Lower leg skin (tissue), 3 donors: ENCODE measurements around the gene SPATA21.
"Not testable (repeated sequence)": the region's sequence is repeated elsewhere in the genome, so short reads cannot be mapped to it uniquely, and the experiment has no call there.

Source experiments
- POLR2A ChIP-seq, 2 donors: fragments of 450-650 bp; IDR thresholded peaks; one replicate each; pipeline ENCODE4 v1.6.1; 2016 to 2017; ENCODE audit warnings: antibody characterized with exemption in 2 of 2, mild to moderate bottlenecking in 1 of 2, moderate library complexity in 1 of 2
- TF ChIP-seq, protein P1 (sequence below), 3 donors: fragments of 450-650 bp; IDR thresholded peaks; one replicate each; pipeline ENCODE4 v1.5.1; 2016; ENCODE audit warnings: antibody characterized with exemption in 3 of 3, mild to moderate bottlenecking in 3 of 3, moderate library complexity in 2 of 3

DNA sequence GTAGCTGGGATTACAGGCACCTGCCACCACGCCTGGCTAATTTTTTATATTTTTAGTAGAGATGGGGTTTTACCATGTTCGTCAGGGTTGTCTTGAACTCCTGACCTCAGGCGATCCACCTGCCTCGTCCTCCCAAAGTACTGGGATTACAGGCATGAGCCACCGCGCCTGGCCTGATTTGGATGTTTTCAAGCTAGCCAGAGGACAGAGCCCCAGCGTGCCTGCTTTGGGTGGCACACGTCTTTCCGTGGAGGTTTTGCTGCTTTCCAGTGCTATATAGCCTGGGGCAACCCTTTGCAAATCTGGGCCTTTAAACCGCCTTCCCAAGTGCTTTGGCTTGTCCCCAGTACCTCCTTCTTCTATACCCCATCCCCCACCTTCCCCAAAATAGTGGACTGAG, 18.9 kb upstream of the SPATA21 start:
- TF ChIP-seq POLR2A (IDR thresholded peaks at IDR 0.05): not testable (repeated sequence)
- TF ChIP-seq, protein P1, sequence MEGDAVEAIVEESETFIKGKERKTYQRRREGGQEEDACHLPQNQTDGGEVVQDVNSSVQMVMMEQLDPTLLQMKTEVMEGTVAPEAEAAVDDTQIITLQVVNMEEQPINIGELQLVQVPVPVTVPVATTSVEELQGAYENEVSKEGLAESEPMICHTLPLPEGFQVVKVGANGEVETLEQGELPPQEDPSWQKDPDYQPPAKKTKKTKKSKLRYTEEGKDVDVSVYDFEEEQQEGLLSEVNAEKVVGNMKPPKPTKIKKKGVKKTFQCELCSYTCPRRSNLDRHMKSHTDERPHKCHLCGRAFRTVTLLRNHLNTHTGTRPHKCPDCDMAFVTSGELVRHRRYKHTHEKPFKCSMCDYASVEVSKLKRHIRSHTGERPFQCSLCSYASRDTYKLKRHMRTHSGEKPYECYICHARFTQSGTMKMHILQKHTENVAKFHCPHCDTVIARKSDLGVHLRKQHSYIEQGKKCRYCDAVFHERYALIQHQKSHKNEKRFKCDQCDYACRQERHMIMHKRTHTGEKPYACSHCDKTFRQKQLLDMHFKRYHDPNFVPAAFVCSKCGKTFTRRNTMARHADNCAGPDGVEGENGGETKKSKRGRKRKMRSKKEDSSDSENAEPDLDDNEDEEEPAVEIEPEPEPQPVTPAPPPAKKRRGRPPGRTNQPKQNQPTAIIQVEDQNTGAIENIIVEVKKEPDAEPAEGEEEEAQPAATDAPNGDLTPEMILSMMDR (IDR thresholded peaks at IDR 0.05): not testable (repeated sequence)
